Neutrophil (primary cell): ENCODE data around the gene CSDE1.

Experiments
- H3K27ac ChIP-seq: fragments of 200-600 bp; sonication (generic); 2 replicates; pipeline ENCODE4 v1.5.1; 2016; ENCODE audit warnings: mild to moderate bottlenecking, moderate library complexity
- H3K27me3 ChIP-seq: fragments of 200-600 bp; sonication (generic); 2 replicates; pipeline ENCODE4 v1.6.0; 2016; ENCODE audit warnings: mild to moderate bottlenecking
- H3K36me3 ChIP-seq: fragments of 200-600 bp; sonication (generic); 2 replicates; pipeline ENCODE4 v1.5.1; 2017
- H3K4me1 ChIP-seq, 2 experiments: fragments of 200-600 bp in 1 of 2; sonication (generic) in 1 of 2; 1 replicate in 1 of 2; 2 replicates in 1 of 2; pipeline versions ENCODE4 v1.5.1 to v1.6.1; 2013 to 2016; ENCODE audit warnings: low read depth in 1 of 2, low read length in 1 of 2, mild to moderate bottlenecking in 1 of 2, moderate library complexity in 1 of 2; ENCODE audit not compliant: control insufficient read depth in 1 of 2, insufficient read depth in 1 of 2
- H3K4me3 ChIP-seq, 2 experiments: fragments of 200-600 bp in 1 of 2; sonication (generic) in 1 of 2; 1 replicate in 1 of 2; 2 replicates in 1 of 2; pipeline ENCODE4 v1.5.1; 2013 to 2016; ENCODE audit warnings: low read depth in 1 of 2, low read length in 1 of 2, mild to moderate bottlenecking in 1 of 2, moderate library complexity in 1 of 2
- H3K9me3 ChIP-seq: fragments of 200-600 bp; sonication (generic); 2 replicates; pipeline ENCODE4 v1.5.1; 2016
- CTCF ChIP-seq: fragments of 200-600 bp; sonication (generic); IDR thresholded peaks from 2 replicates; pipeline ENCODE4 v1.5.1; 2016; ENCODE audit warnings: antibody characterized with exemption

Gene CSDE1

GRCh38 chr1:114696810-114697209, 61.0 kb downstream of the CSDE1 start:
- no peak overlapping the region for H3K27ac ChIP-seq
- peaks cover 0 to 9% of the 10 kb centered on the region in 2 experiments for H3K4me1 ChIP-seq
- no peaks in the 10 kb centered on the region for H3K9me3 ChIP-seq
- no peak overlapping the region for H3K4me3 ChIP-seq
- no peak for TF ChIP-seq CTCF
- H3K27me3 ChIP-seq: peaks cover 21% of the 10 kb centered on the region
- H3K36me3 ChIP-seq: no peaks in the 10 kb centered on the region

- Histone ChIP-seq H3K27ac (no peak within 1 kb of the TSS), H3K36me3 (no peaks in the 10 kb centered on the region), H3K4me1 (peaks cover 0 to 9% of the 10 kb centered on the region in 2 experiments), H3K9me3 (no peaks in the 10 kb centered on the region), H3K27me3 (peaks cover 21% of the 10 kb centered on the region), H3K4me3 (no peak within 1 kb of the TSS)
- no peak for TF ChIP-seq CTCF
These were observed 62.2 kb downstream of the CSDE1 start, which contains the start of gene AMPD1 for GRCh38 chr1:114695430-114696058. Gene AMPD1, minus strand, starts transcription at chr1:114695546. Its CDS starts 75 bp downstream, at chr1:114695471.

GRCh38 chr1:114694540-114695310, 63.1 kb downstream of the CSDE1 start:
- Histone ChIP-seq H3K36me3 (no peaks in the 10 kb centered on the region), H3K27me3 (peaks cover 21% of the 10 kb centered on the region), H3K9me3 (no peaks in the 10 kb centered on the region), H3K4me1 (peaks cover 0 to 3% of the 10 kb centered on the region in 2 experiments), H3K4me3 (no peak overlapping the region), H3K27ac (no peak overlapping the region)
- no peak for TF ChIP-seq CTCF

- no peak for TF ChIP-seq CTCF
- Histone ChIP-seq H3K4me3 (no peak overlapping the region), H3K27ac (no peak overlapping the region), H3K36me3 (no peaks in the 10 kb centered on the region), H3K27me3 (peaks cover 39% of the 10 kb centered on the region), H3K9me3 (no peaks in the 10 kb centered on the region), H3K4me1 (no peaks in the 10 kb centered on the region)
These were observed 64.8 kb downstream of the CSDE1 start for GRCh38 chr1:114692947-114693346.

GRCh38 chr1:114691061-114691460, 66.7 kb downstream of the CSDE1 start:
- Histone ChIP-seq H3K4me1 (no peaks in the 10 kb centered on the region), H3K27me3 (peaks cover 56% of the 10 kb centered on the region), H3K4me3 (no peak overlapping the region), H3K36me3 (no peaks in the 10 kb centered on the region), H3K27ac (no peak overlapping the region), H3K9me3 (no peaks in the 10 kb centered on the region)
- TF ChIP-seq CTCF: no peak
